GM12878 (cell line): Measurements from ENCODE around the gene SPAG17. TPM values are rescaled to one million over a fixed set of nuclear protein-coding genes. Genes with fewer than 3 reads are reported as not detected.

Experiments used
- ATAC-seq: fragments of 200-7000 bp; cut with Tn5 transposase; 3 replicates; pipeline ENCODE4 v1.9.1; 2020; ENCODE audit warnings: mild to moderate bottlenecking, moderate library complexity
- BruUV-seq: library from RNA; stranded (reverse); fragments of 400-500 nt; replicated peaks from 2 replicates; lab custom pipeline; 2021; lab: Mats Ljungman, UMichigan
- CTCF ChIA-PET: fragments of 300-600 bp; sonication (Branson Sonifier 250); formaldehyde crosslinking; extraction: SDS; loops from one replicate; lab custom pipeline; 2021; ENCODE audit warnings: inconsistent platforms; lab: Yijun Ruan, JAX
- POLR2A ChIA-PET: fragments of 350-600 bp; formaldehyde crosslinking; extraction: SDS; loops from one replicate; lab custom pipeline; 2021; ENCODE audit warnings: inconsistent platforms; lab: Charles Lee
- RAD21 ChIA-PET: fragments of 300-600 bp; sonication (Branson Sonifier 250); formaldehyde crosslinking; loops from one replicate; lab custom pipeline; 2023; ENCODE audit warnings: antibody characterized with exemption; ENCODE audit not compliant: unreplicated experiment; lab: Charles Lee
- SMC1A ChIA-PET: fragments of 300-600 bp; sonication (Branson Sonifier 250); formaldehyde crosslinking; loops from one replicate; lab custom pipeline; 2023; ENCODE audit not compliant: unreplicated experiment, uncharacterized antibody; lab: Charles Lee
- DNase-seq: peaks from one replicate; pipeline ENCODE4 v3.0.0-alpha.2; 2011; ENCODE audit warnings: low read depth, low spot score
- FAIRE-seq: peaks from 3 replicates; lab custom pipeline; 2011; peaks lifted over from hg19 to GRCh38; lab: Jason Lieb, UNC
- H2AFZ ChIP-seq: 2 replicates; pipeline ENCODE4 v1.6.0; 2011; ENCODE audit warnings: low read depth, low read length, control low read depth; ENCODE audit not compliant: control insufficient read depth
- H3K27ac ChIP-seq: 2 replicates; pipeline ENCODE4 v1.5.1; 2011; ENCODE audit warnings: control low read depth; ENCODE audit not compliant: control insufficient read depth, insufficient read depth
- H3K27me3 ChIP-seq, 2 experiments: replicated peaks in 1 of 2; 2 replicates each; pipeline versions ENCODE4 v1.6.0 to v1.6.1; 2011; ENCODE audit warnings: low read length in 1 of 2; ENCODE audit not compliant: control insufficient read depth in 2 of 2, insufficient read depth in 2 of 2
- H3K36me3 ChIP-seq, 2 experiments: 2 replicates each; pipeline ENCODE4 v1.5.1; 2011; ENCODE audit warnings: low read length in 1 of 2; ENCODE audit not compliant: control insufficient read depth in 2 of 2, insufficient read depth in 2 of 2
- H3K4me1 ChIP-seq: 2 replicates; pipeline ENCODE4 v1.6.1; 2011; ENCODE audit warnings: mild to moderate bottlenecking, low read length, moderate library complexity, mixed read lengths; ENCODE audit not compliant: control insufficient read depth, insufficient read depth
- H3K4me2 ChIP-seq: 2 replicates; pipeline ENCODE4 v1.6.0; 2011; ENCODE audit warnings: control low read depth; ENCODE audit not compliant: control insufficient read depth, insufficient read depth
- H3K4me3 ChIP-seq: fragments of 200-600 bp; sonication (generic); 2 replicates; pipeline ENCODE4 v1.5.1; 2016
- H3K79me2 ChIP-seq: 2 replicates; pipeline ENCODE4 v1.6.0; 2011; ENCODE audit warnings: low read length; ENCODE audit not compliant: control insufficient read depth, insufficient read depth
- H3K9ac ChIP-seq: 2 replicates; pipeline ENCODE4 v1.8.0; 2011; ENCODE audit warnings: low read length, control low read depth, mixed read lengths; ENCODE audit not compliant: control insufficient read depth, insufficient read depth
- H3K9me3 ChIP-seq: replicated peaks from 3 replicates; pipeline ENCODE4 v1.5.1; 2011; ENCODE audit warnings: mild to moderate bottlenecking, low read length; ENCODE audit not compliant: control insufficient read depth, insufficient read depth
- H4K20me1 ChIP-seq: 2 replicates; pipeline ENCODE4 v1.6.0; 2011; ENCODE audit not compliant: control insufficient read depth, insufficient read depth
- BCL11A ChIP-seq: IDR thresholded peaks from 2 replicates; pipeline ENCODE4 v1.6.1; 2011; ENCODE audit warnings: low read depth, low read length
- BMI1 ChIP-seq: fragments of 450-650 bp; IDR thresholded peaks from 2 replicates; pipeline ENCODE4 v1.6.1; 2016; ENCODE audit warnings: mild to moderate bottlenecking, moderate library complexity, borderline replicate concordance
- CHD4 ChIP-seq: fragments of 200-600 bp; sonication (generic); IDR thresholded peaks from 2 replicates; pipeline ENCODE4 v1.6.1; 2016; ENCODE audit warnings: mild to moderate bottlenecking
- EP300 ChIP-seq, 2 experiments: fragments of 150-350 bp in 1 of 2; IDR thresholded peaks; 2 replicates each; pipeline ENCODE4 v1.6.1; 2011 to 2012; ENCODE audit warnings: low read depth in 2 of 2, low read length in 2 of 2, borderline replicate concordance in 1 of 2, improper control_type of control experiment in 1 of 2, inconsistent platforms in 1 of 2; ENCODE audit not compliant: control insufficient read depth in 1 of 2
- KDM1A ChIP-seq: fragments of 200-600 bp; sonication (generic); IDR thresholded peaks from 2 replicates; pipeline ENCODE4 v1.6.1; 2016; ENCODE audit warnings: borderline replicate concordance
- NFXL1 ChIP-seq: fragments of 450-650 bp; IDR thresholded peaks from 2 replicates; pipeline ENCODE4 v1.6.1; 2017; ENCODE audit warnings: antibody characterized with exemption, mild to moderate bottlenecking, borderline replicate concordance
- NFYA ChIP-seq: IDR thresholded peaks from 2 replicates; pipeline ENCODE4 v1.6.1; 2011; ENCODE audit warnings: low read depth, mild to moderate bottlenecking, low read length, improper control_type of control experiment, borderline replicate concordance
- RAD21 ChIP-seq: IDR thresholded peaks from 2 replicates; pipeline ENCODE4 v1.6.1; 2011; ENCODE audit warnings: mild to moderate bottlenecking, low read depth, low read length, moderate library complexity; ENCODE audit not compliant: insufficient read depth
- RCOR1 ChIP-seq: conservative IDR thresholded peaks from 2 replicates; pipeline ENCODE4 v1.6.1; 2012; ENCODE audit warnings: low read depth, low read length, improper control_type of control experiment
- ZNF384 ChIP-seq: IDR thresholded peaks from 2 replicates; pipeline ENCODE4 v1.6.1; 2012; ENCODE audit warnings: low read depth, mild to moderate bottlenecking, low read length, improper control_type of control experiment, borderline replicate concordance
- WGBS: methylation state at CpG from one replicate; pipeline ENCODE4 v1.1.6; 2016; ENCODE audit warnings: low lambda C conversion rate; ENCODE audit not compliant: insufficient replicate concordance, insufficient coverage; ENCODE audit errors: missing lambda C conversion rate; 5-methylcytosine and 5-hydroxymethylcytosine counted together
- in situ Hi-C: fragments of 300-500 bp; cut with MboI; formaldehyde crosslinking; loops from 9 replicates; pipeline ENCODE4 v1.14.3; 2018; ENCODE audit warnings: mixed read lengths
- intact Hi-C: fragments of 100-400 bp; cut with micrococcal nuclease; formaldehyde crosslinking; loops from one replicate; pipeline ENCODE4 v1.14.2; 2022; ENCODE audit not compliant: unreplicated experiment
- polyA plus RNA-seq, 11 experiments: library from polyadenylated mRNA; depleted of rRNA in 4 of 11; unstranded in 6 of 11; stranded (reverse) in 5 of 11; fragments of >200 nt; fragmentation: Nextera tagmentation in 4 of 11; fragmentation: Illumina TruSeq in 1 of 11; extraction: Ambion mirVana in 4 of 11; extraction: Trizol in 1 of 11; gene quantifications; 1 replicate in 1 of 11; 2 replicates in 10 of 11; pipeline versions ENCODE4 v1.2.1 to v1.2.3, GENCODE V29; 2011 to 2016; ENCODE audit warnings: inconsistent platforms in 2 of 11, missing spikeins in 2 of 11, low read depth in 1 of 11
- total RNA-seq, 4 experiments: library from RNA; depleted of rRNA in 3 of 4; stranded (reverse); fragments of >200 nt in 3 of 4; fragmentation: Illumina TruSeq in 1 of 4; extraction: Trizol in 1 of 4; gene quantifications; 2 replicates each; pipeline versions ENCODE4 v1.2.1 to v1.2.3, GENCODE V29; 2013 to 2021
- TF ChIP-seq, protein P1 (sequence below): IDR thresholded peaks from 2 replicates; pipeline ENCODE4 v1.6.1; 2011; ENCODE audit warnings: low read depth, mild to moderate bottlenecking, low read length, moderate library complexity, borderline replicate concordance; ENCODE audit errors: extremely low read depth
- TF ChIP-seq, protein P2 (sequence below): fragments of 450-650 bp; IDR thresholded peaks from 2 replicates; pipeline ENCODE4 v1.6.1; 2017; ENCODE audit warnings: mild to moderate bottlenecking
- TF ChIP-seq, protein P3 (sequence below): IDR thresholded peaks from 2 replicates; pipeline ENCODE4 v1.6.1; 2011; ENCODE audit warnings: mild to moderate bottlenecking, low read depth, low read length, moderate library complexity; ENCODE audit not compliant: insufficient replicate concordance
- TF ChIP-seq, protein P4 (sequence below): fragments of 450-650 bp; IDR thresholded peaks from 2 replicates; pipeline ENCODE4 v1.6.1; 2016; ENCODE audit warnings: mild to moderate bottlenecking

Gene SPAG17
- total and polyA plus RNA-seq, 10 of the 15 experiments (the other 5 are each of a cell fraction or from before 2014, with no cell fraction given) = 0.02 to 0.16 (median 0.03) TPM; not detected in 7

DNA sequence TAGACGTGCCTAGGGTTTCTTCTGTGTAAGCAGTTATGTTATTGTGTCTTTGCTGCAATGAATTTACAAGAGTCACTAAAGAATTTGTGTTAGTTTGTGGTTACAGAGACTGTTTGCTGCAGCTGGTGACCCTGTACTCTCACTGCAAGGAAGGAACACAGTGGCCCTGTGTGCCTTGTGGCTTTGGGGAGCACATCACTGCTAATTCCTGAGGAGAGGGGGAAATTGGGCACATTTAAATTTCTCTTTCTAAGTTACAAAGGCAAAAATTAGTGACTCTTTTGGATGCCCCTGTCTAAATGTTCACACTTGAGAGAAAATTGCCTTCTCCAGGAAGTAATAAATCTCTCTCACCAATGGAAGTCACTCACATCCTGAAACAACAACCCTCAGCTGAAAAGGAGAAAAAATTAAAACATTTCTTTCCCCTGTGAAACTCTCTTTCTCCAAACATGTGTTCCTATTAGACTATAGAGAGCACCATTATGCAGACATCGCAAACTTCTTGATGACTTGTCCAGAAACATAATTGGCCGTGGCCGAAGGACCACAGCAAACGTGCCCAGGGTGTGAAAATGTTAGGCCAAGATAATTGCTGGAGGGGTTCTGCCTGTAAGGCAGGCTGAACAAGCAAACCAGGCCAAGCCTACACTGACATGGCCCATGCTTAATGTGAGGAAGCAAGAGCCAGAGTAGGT is 32.3 kb upstream of the SPAG17 start:
- no TSS peak for BruUV-seq
- no peak for FAIRE-seq

DNA sequence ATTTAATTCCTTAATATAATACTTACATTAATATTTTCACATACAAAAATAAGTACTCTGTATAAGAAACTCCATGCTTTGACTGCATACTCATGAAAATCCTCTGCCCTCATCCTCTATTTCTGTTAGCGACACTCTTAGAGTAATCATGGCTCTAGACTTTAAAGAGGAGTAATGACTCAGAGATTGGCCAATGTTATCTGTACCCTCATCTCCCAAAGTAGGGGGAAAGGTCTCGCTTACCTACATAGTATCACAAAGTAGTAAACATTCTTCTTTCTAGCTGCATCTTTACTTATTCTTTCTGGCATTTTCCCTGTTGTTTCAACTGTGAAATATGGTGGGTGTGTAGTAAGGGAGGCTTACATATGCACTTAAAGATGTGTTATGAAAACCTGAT is 29.8 kb upstream of the SPAG17 start:
- ChIA-PET POLR2A (no interaction called here), CTCF (no interaction called here), RAD21 (no interaction called here), SMC1A (interaction anchor here (0.6 kb wide), 1 partner anchor 1601 kb away, joined by 3 read pairs; no protein-coding TSS in a partner anchor)
- Histone ChIP-seq H4K20me1 (no peaks in the 10 kb centered on the region), H3K4me2 (no peak overlapping the region), H3K27me3 (no peaks in the 10 kb centered on the region), H3K4me1 (no peaks in the 10 kb centered on the region), H3K27ac (no peak overlapping the region), H3K9me3 (no peaks in the 10 kb centered on the region), H2AFZ (no peak overlapping the region), H3K4me3 (no peak overlapping the region), H3K36me3 (no peaks in the 10 kb centered on the region), H3K9ac (no peak overlapping the region), H3K79me2 (no peaks in the 10 kb centered on the region)
- in situ Hi-C loops (no loop called here), intact Hi-C loops (no loop called here)
- DNase-seq = no peak
- no TSS peak for BruUV-seq
- no peak for ATAC-seq
- 2% methylated on average over 2 of the region's 2 CpGs for WGBS
- no peak for FAIRE-seq
- TF ChIP-seq, protein P1, sequence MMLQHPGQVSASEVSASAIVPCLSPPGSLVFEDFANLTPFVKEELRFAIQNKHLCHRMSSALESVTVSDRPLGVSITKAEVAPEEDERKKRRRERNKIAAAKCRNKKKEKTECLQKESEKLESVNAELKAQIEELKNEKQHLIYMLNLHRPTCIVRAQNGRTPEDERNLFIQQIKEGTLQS = no peak
- TF ChIP-seq, protein P2, sequence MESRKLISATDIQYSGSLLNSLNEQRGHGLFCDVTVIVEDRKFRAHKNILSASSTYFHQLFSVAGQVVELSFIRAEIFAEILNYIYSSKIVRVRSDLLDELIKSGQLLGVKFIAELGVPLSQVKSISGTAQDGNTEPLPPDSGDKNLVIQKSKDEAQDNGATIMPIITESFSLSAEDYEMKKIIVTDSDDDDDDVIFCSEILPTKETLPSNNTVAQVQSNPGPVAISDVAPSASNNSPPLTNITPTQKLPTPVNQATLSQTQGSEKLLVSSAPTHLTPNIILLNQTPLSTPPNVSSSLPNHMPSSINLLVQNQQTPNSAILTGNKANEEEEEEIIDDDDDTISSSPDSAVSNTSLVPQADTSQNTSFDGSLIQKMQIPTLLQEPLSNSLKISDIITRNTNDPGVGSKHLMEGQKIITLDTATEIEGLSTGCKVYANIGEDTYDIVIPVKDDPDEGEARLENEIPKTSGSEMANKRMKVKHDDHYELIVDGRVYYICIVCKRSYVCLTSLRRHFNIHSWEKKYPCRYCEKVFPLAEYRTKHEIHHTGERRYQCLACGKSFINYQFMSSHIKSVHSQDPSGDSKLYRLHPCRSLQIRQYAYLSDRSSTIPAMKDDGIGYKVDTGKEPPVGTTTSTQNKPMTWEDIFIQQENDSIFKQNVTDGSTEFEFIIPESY = no peak
- TF ChIP-seq ZNF384 (no peak), CHD4 (no peak), BCL11A (no peak), BMI1 (no peak), NFXL1 (no peak)
- TF ChIP-seq, protein P3, sequence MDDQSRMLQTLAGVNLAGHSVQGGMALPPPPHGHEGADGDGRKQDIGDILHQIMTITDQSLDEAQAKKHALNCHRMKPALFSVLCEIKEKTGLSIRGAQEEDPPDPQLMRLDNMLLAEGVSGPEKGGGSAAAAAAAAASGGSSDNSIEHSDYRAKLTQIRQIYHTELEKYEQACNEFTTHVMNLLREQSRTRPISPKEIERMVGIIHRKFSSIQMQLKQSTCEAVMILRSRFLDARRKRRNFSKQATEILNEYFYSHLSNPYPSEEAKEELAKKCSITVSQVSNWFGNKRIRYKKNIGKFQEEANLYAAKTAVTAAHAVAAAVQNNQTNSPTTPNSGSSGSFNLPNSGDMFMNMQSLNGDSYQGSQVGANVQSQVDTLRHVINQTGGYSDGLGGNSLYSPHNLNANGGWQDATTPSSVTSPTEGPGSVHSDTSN = no peak

More for the DNA sequence above, 32.3 kb upstream of the SPAG17 start:
- ChIA-PET RAD21 (no interaction called here), CTCF (no interaction called here), POLR2A (no interaction called here), SMC1A (interaction anchor here (0.6 kb wide), 1 partner anchor 10 kb away, joined by 3 read pairs; no protein-coding TSS in a partner anchor)
- Histone ChIP-seq H3K27me3 (no peaks in the 10 kb centered on the region), H3K4me1 (no peaks in the 10 kb centered on the region), H2AFZ (no peak overlapping the region), H3K4me3 (no peak overlapping the region), H3K9ac (no peak overlapping the region), H3K79me2 (no peaks in the 10 kb centered on the region), H3K4me2 (no peak overlapping the region), H3K9me3 (no peaks in the 10 kb centered on the region), H3K36me3 (no peaks in the 10 kb centered on the region), H4K20me1 (no peaks in the 10 kb centered on the region), H3K27ac (no peak overlapping the region)
- in situ Hi-C loops (no loop called here), intact Hi-C loops (no loop called here)
- 33% methylated on average over 5 of the region's 5 CpGs for WGBS
- TF ChIP-seq, protein P4, sequence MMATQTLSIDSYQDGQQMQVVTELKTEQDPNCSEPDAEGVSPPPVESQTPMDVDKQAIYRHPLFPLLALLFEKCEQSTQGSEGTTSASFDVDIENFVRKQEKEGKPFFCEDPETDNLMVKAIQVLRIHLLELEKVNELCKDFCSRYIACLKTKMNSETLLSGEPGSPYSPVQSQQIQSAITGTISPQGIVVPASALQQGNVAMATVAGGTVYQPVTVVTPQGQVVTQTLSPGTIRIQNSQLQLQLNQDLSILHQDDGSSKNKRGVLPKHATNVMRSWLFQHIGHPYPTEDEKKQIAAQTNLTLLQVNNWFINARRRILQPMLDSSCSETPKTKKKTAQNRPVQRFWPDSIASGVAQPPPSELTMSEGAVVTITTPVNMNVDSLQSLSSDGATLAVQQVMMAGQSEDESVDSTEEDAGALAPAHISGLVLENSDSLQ = no peak
- TF ChIP-seq RAD21 (no peak), RCOR1 (no peak), NFYA (no peak), EP300 (IDR thresholded peaks at IDR 0.05; ENCODE audit: borderline replicate concordance in 1 of 2, control insufficient read depth in 1 of 2, low read depth in 2 of 2, low read length in 2 of 2) (no peak), KDM1A (no peak)
- ATAC-seq = no peak
- no peak for DNase-seq
